Loucy (cell line): ENCODE results near the gene MBD3.

Experiments used
- CTCF ChIP-seq: fragments of 200-600 bp; sonication (generic); conservative IDR thresholded peaks from 2 replicates; pipeline ENCODE4 v1.5.1; 2014; ENCODE audit warnings: mild to moderate bottlenecking, antibody characterized with exemption, low read length
- EZH2phosphoT487 ChIP-seq: fragments of 200-600 bp; IDR thresholded peaks from 2 replicates; pipeline ENCODE4 v1.6.1; 2018; ENCODE audit warnings: antibody characterized with exemption, mild to moderate bottlenecking, moderate library complexity, borderline replicate concordance

- TF ChIP-seq CTCF (no peak), EZH2phosphoT487 (no peak)
Observed at GRCh38 chr19:1599460-1599846, 6.8 kb upstream of the MBD3 start.
